ENCODE measurements around the gene EFNA2. TPM values are rescaled to one million over a fixed set of nuclear protein-coding genes. Genes with fewer than 3 reads are reported as not detected.

Gene EFNA2
- total and polyA plus RNA-seq, 2 donors = 0.09 to 0.21 TPM

DNA sequence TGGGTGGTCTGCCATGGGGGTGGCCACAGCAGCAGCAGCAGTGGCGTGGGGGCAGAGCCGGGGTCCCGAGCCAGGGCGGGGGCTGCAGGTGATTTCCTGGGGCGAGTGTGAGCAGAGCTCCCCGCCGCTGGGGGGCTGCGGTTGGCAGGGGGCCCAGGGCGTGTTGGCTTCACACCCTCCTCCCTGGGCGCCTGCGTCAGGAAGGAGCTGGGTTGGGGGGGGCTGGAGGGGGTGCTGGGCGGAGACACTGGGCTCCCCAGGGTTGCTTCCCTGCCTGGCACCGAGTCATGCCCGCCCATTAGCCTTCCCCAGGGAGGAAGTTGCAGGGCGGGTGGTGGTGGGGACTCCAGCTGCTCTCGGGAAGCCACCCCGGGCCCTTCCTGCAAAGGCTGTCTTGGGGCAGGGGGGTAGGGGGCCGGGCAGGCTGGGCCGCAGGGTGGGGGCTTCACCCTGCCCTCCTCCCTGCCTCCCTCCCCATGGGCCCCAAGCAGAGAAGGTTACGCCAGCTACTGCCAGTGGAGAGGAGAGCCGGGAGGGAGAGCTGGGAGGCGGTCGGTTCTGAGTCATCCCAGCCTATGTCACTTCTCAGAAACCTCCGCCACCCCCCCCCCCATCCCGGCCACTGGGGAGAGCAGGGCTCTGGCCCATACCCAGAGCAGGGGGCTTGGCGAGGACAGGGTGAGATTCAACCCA, 32.7 kb upstream of the EFNA2 start:
- Histone ChIP-seq H3K4me3 (ENCODE audit: low read length in 2 of 2) (peak overlapping the region; percentile 89 to 99), H3K27me3 (ENCODE audit: control insufficient read depth in 2 of 2, insufficient read depth in 1 of 2, low read length in 1 of 2) (peaks cover 0 to 5% of the 10 kb centered on the region in 2 donors), H3K4me1 (ENCODE audit: control insufficient read depth in 2 of 2, insufficient read depth in 2 of 2, low read length in 2 of 2) (peaks cover 14 to 41% of the 10 kb centered on the region in 2 donors), H3K9me3 (ENCODE audit: control insufficient read depth in 2 of 2, insufficient read depth in 1 of 2, low read length in 1 of 2) (peaks cover 0 to 9% of the 10 kb centered on the region in 2 donors), H3K27ac (ENCODE audit: low read depth in 1 of 2, low read length in 1 of 2) (peak overlapping the region; percentile 92 to 97), H3K36me3 (ENCODE audit: control insufficient read depth in 2 of 2, insufficient read depth in 2 of 2, low read length in 1 of 2) (peaks cover 47 to 56% of the 10 kb centered on the region in 2 donors)
- peak in 5 of 9 donors; percentile 76 to 91 (median 77) for DNase-seq (ENCODE audit: low read depth in 6 of 9, low spot score in 9 of 9)
- 2% methylated on average over 26 of the region's 26 CpGs for WGBS

DNA sequence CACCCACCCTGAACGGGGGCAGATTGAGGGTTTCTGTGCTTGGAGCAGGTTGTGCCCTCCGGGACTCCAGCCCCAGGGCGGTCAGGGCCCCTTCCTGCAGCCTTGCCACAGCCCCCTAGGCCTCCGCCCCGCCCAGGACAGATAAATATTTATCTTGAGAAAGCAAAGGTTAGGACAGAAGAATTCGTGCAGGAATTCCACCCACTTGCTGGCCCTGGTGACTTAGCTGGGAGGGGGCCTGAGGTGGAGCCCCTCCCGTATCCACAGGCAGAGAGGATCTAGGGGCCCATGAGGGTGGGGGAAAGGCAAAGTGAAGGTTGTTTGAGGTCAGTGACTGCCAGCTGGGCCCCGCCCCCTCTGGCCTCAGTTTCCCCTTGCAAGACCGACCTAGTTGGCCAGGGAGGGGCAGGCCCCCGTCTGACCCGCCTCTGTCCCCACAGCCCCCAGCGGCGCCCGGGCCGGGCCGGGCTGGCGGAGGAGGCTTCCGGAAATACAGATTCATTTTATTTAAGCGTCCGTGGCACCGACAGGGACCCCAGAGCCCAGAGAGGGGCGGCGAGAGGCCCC, 32.1 kb upstream of the EFNA2 start:
- Histone ChIP-seq H3K36me3 (ENCODE audit: control insufficient read depth in 2 of 2, insufficient read depth in 2 of 2, low read length in 1 of 2) (peaks cover 49 to 60% of the 10 kb centered on the region in 2 donors), H3K9me3 (ENCODE audit: control insufficient read depth in 2 of 2, insufficient read depth in 1 of 2, low read length in 1 of 2) (peaks cover 0 to 9% of the 10 kb centered on the region in 2 donors), H3K27ac (ENCODE audit: low read depth in 1 of 2, low read length in 1 of 2) (peak overlapping the region; percentile 92 to 97), H3K4me3 (ENCODE audit: low read length in 2 of 2) (peak overlapping the region; percentile 89 to 99), H3K27me3 (ENCODE audit: control insufficient read depth in 2 of 2, insufficient read depth in 1 of 2, low read length in 1 of 2) (peaks cover 0 to under 1% of the 10 kb centered on the region in 2 donors), H3K4me1 (ENCODE audit: control insufficient read depth in 2 of 2, insufficient read depth in 2 of 2, low read length in 2 of 2) (peaks cover 14 to 41% of the 10 kb centered on the region in 2 donors)
- DNase-seq (ENCODE audit: low read depth in 6 of 9, low spot score in 9 of 9) = no peak
- 62% methylated on average over 23 of the region's 23 CpGs for WGBS

DNA sequence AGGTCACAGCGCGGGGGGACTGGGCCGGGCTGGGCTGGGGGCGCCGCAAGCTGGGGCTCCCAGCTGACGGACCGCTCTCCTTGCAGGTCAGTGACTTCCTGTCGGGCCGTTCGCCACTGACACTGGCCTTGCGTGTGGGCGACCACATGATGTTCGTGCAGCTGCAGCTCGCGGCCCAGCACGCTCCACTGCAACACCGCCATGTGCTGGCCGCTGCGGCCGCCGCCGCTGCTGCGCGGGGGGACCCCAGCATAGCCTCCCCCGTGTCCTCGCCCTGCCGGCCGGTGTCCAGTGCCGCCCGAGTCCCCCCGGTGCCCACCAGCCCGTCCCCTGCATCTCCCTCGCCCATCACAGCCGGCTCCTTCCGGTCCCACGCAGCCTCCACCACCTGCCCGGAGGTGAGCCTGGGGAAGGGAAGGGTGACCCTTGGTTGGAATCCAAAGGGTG, 31.6 kb upstream of the EFNA2 start:
- Histone ChIP-seq H3K4me1 (ENCODE audit: control insufficient read depth in 2 of 2, insufficient read depth in 2 of 2, low read length in 2 of 2) (peaks cover 18 to 44% of the 10 kb centered on the region in 2 donors), H3K9me3 (ENCODE audit: control insufficient read depth in 2 of 2, insufficient read depth in 1 of 2, low read length in 1 of 2) (peaks cover 0 to 9% of the 10 kb centered on the region in 2 donors), H3K27ac (ENCODE audit: low read depth in 1 of 2, low read length in 1 of 2) (peak overlapping the region in 1 of 2 donors; percentile 97), H3K27me3 (ENCODE audit: control insufficient read depth in 2 of 2, insufficient read depth in 1 of 2, low read length in 1 of 2) (no peaks in the 10 kb centered on the region), H3K36me3 (ENCODE audit: control insufficient read depth in 2 of 2, insufficient read depth in 2 of 2, low read length in 1 of 2) (peaks cover 49 to 60% of the 10 kb centered on the region in 2 donors), H3K4me3 (ENCODE audit: low read length in 2 of 2) (no peak overlapping the region)
- no peak for DNase-seq (ENCODE audit: low read depth in 6 of 9, low spot score in 9 of 9)
- WGBS = 95% methylated on average over 37 of the region's 37 CpGs

DNA sequence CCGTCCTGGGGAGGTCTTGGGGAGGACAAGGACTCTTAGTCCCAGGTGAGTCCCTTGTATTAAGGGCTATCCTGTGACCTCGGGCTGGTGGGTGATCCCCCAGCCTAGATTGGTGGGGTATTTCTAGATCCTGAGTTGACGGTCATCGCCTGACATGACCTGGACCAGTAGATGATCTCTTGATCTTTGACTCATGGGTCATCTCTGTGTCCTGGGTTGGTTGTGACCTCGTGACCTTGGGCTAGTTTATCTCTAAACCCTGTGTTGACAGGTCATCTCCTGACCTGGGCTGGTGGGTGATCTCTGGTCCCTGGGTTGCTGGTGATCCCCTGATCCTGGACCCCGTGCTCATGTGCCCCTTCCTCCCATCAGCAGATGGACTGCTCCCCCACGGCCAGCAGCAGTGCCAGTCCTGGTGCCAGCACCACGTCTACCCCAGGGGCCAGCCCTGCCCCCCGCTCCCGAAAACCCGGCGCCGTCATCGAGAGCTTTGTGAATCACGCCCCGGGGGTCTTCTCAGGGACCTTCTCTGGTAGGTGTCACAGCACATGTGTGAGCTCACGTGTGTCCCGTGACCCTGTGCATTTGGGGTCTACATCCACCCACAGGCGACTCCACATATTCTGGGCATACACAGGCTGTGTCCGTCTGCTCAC, 31.0 kb upstream of the EFNA2 start:
- no peak for DNase-seq (ENCODE audit: low read depth in 6 of 9, low spot score in 9 of 9)
- Histone ChIP-seq H3K27ac (ENCODE audit: low read depth in 1 of 2, low read length in 1 of 2) (peak overlapping the region in 1 of 2 donors; percentile 46), H3K27me3 (ENCODE audit: control insufficient read depth in 2 of 2, insufficient read depth in 1 of 2, low read length in 1 of 2) (no peaks in the 10 kb centered on the region), H3K4me3 (ENCODE audit: low read length in 2 of 2) (no peak overlapping the region), H3K4me1 (ENCODE audit: control insufficient read depth in 2 of 2, insufficient read depth in 2 of 2, low read length in 2 of 2) (peaks cover 23 to 49% of the 10 kb centered on the region in 2 donors), H3K9me3 (ENCODE audit: control insufficient read depth in 2 of 2, insufficient read depth in 1 of 2, low read length in 1 of 2) (peaks cover 0 to 9% of the 10 kb centered on the region in 2 donors), H3K36me3 (ENCODE audit: control insufficient read depth in 2 of 2, insufficient read depth in 2 of 2, low read length in 1 of 2) (peaks cover 49 to 60% of the 10 kb centered on the region in 2 donors)
- 98% methylated on average over 20 of the region's 20 CpGs for WGBS

DNA sequence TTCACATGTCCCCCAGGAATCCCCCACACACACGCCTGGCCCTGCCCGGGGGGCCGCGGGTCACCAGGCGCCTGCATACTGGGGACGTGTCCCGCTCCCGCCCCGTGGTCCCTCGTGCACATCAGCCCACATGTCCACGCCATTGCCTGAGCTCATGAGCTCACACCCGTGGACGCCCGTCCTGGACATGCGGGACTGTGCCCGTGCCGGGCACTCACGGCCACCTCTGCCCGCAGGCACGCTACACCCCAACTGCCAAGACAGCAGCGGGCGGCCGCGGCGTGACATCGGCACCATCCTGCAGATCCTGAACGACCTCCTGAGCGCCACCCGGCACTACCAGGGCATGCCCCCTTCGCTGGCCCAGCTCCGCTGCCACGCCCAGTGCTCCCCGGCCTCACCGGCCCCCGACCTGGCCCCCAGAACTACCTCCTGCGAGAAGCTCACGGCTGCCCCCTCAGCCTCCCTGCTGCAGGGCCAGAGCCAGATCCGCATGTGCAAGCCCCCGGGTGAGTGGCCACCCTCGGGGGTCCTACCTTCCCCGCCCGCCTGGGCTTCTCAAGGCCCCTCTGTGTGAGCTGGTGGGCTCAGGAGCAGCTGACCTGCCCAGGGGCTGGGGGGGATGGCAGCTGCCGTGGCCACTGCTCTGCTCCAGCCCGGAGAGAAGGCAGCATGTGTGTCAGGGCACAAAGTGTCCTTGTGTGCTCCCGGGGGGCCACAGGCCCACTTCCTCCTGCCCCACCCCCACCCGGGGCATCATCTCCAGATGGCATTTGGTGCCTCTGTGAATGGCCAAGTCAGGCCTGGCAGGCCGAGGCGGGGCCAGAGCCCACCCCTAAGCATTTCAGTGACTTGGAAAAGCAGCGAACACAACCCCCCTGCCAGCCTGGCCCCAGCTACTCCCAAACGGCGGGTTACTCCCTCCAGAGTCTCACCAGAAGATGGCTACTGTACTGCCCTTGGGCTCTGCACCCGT, 30.2 kb upstream of the EFNA2 start:
- Histone ChIP-seq H3K4me3 (ENCODE audit: low read length in 2 of 2) (no peak overlapping the region), H3K27me3 (ENCODE audit: control insufficient read depth in 2 of 2, insufficient read depth in 1 of 2, low read length in 1 of 2) (no peaks in the 10 kb centered on the region), H3K27ac (ENCODE audit: low read depth in 1 of 2, low read length in 1 of 2) (peak overlapping the region in 1 of 2 donors; percentile 15), H3K9me3 (ENCODE audit: control insufficient read depth in 2 of 2, insufficient read depth in 1 of 2, low read length in 1 of 2) (peaks cover 0 to 9% of the 10 kb centered on the region in 2 donors), H3K4me1 (ENCODE audit: control insufficient read depth in 2 of 2, insufficient read depth in 2 of 2, low read length in 2 of 2) (peaks cover 31 to 57% of the 10 kb centered on the region in 2 donors), H3K36me3 (ENCODE audit: control insufficient read depth in 2 of 2, insufficient read depth in 2 of 2, low read length in 1 of 2) (peaks cover 49 to 60% of the 10 kb centered on the region in 2 donors)
- DNase-seq (ENCODE audit: low read depth in 6 of 9, low spot score in 9 of 9) = no peak
- 95% methylated on average over 52 of the region's 52 CpGs for WGBS

DNA sequence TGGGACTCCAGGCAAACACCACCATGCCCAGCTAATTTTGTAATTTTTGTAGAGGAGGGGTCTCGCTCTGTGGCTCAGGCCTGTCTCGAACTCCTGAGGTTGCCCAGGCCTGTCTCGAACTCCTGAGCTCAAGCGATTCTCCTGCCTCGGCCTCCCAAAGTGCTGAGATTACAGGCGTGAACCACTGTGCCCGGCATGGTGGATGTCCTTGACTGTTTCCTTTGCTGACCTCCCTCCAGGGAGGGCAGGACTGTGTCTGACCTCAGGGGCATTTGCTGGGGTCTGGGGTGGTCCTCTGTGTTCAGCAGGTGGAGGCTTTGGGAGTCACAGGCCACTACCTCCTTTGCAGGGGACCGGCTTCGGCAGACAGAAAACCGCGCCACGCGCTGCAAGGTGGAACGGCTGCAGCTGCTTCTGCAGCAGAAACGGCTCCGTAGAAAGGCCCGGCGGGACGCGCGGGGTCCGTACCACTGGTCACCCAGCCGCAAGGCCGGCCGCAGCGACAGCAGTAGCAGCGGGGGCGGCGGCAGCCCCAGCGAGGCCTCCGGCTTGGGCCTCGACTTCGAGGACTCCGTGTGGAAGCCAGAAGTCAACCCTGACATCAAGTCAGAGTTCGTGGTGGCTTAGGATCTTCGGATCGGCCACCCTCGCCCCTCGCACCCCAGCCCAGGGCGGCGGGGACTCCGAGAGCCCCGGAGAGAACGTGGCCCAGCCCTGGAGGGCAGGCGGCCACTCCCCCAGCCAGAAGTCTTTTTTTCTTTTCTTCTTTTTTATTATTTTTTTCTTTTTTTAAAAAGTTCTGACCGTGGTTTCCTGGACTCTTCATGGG, 28.8 kb upstream of the EFNA2 start:
- Histone ChIP-seq H3K9me3 (ENCODE audit: control insufficient read depth in 2 of 2, insufficient read depth in 1 of 2, low read length in 1 of 2) (peaks cover 0 to 9% of the 10 kb centered on the region in 2 donors), H3K4me3 (ENCODE audit: low read length in 2 of 2) (no peak overlapping the region), H3K4me1 (ENCODE audit: control insufficient read depth in 2 of 2, insufficient read depth in 2 of 2, low read length in 2 of 2) (peaks cover 39 to 64% of the 10 kb centered on the region in 2 donors), H3K36me3 (ENCODE audit: control insufficient read depth in 2 of 2, insufficient read depth in 2 of 2, low read length in 1 of 2) (peaks cover 46 to 53% of the 10 kb centered on the region in 2 donors), H3K27ac (ENCODE audit: low read depth in 1 of 2, low read length in 1 of 2) (peak overlapping the region in 1 of 2 donors; percentile 69), H3K27me3 (ENCODE audit: control insufficient read depth in 2 of 2, insufficient read depth in 1 of 2, low read length in 1 of 2) (no peaks in the 10 kb centered on the region)
- WGBS = 97% methylated on average over 46 of the region's 46 CpGs
- DNase-seq (ENCODE audit: low read depth in 6 of 9, low spot score in 9 of 9) = no peak

DNA sequence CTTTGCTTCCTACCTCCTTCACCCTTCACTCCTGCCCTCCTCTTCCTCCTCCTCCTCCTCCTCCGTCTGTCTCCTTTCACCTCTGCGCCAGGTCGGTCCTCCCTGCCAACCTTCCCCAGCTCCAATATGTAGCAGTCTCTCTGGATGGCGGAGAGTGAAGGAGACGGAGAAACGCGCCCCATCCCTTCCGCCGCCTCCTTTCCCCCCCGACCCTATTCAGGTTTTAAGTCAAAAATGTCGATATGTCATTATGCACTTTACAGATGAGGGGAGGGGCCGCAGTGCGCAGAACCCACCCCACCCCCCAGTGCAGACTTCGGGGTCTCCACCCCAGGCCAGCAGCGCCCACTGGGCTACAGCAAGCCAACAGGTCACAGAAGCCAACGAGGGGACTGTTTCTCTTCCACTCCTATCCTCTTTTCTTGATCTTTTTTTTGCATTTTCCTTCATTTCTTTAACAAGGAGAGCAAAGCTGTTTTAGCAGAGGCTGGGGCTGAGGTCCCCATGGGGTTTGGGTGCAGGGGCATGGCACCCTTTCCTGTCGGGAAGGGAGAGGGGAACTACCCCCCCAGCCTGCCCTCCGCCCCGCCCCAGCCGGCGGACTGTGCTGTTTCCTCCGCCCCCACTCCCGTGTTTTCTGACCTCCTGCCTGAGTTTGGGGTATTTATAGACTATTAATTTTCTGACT, 28.1 kb upstream of the EFNA2 start:
- Histone ChIP-seq H3K27ac (ENCODE audit: low read depth in 1 of 2, low read length in 1 of 2) (peak overlapping the region in 1 of 2 donors; percentile 6), H3K4me1 (ENCODE audit: control insufficient read depth in 2 of 2, insufficient read depth in 2 of 2, low read length in 2 of 2) (peaks cover 45 to 66% of the 10 kb centered on the region in 2 donors), H3K4me3 (ENCODE audit: low read length in 2 of 2) (no peak overlapping the region), H3K9me3 (ENCODE audit: control insufficient read depth in 2 of 2, insufficient read depth in 1 of 2, low read length in 1 of 2) (peaks cover 0 to 9% of the 10 kb centered on the region in 2 donors), H3K27me3 (ENCODE audit: control insufficient read depth in 2 of 2, insufficient read depth in 1 of 2, low read length in 1 of 2) (no peaks in the 10 kb centered on the region), H3K36me3 (ENCODE audit: control insufficient read depth in 2 of 2, insufficient read depth in 2 of 2, low read length in 1 of 2) (peaks cover 46 to 52% of the 10 kb centered on the region in 2 donors)
- WGBS = 90% methylated on average over 23 of the region's 23 CpGs
- no peak for DNase-seq (ENCODE audit: low read depth in 6 of 9, low spot score in 9 of 9)
